Sciatic nerve (tissue), 2 donors: ENCODE data around the gene SUGCT. TPM values are rescaled to one million over a fixed set of nuclear protein-coding genes. Genes with fewer than 3 reads are reported as not detected.
"Not testable (repeated sequence)": the region's sequence is repeated elsewhere in the genome, so short reads cannot be mapped to it uniquely, and the experiment has no call there.

Source experiments
- ATAC-seq: fragments of 200-7000 bp; cut with Tn5 transposase; one replicate; pipeline ENCODE4 v1.9.1; 2020; ENCODE audit warnings: mild to moderate bottlenecking, moderate library complexity
- DNase-seq: peaks from one replicate; pipeline ENCODE4 v3.0.0-alpha.2; 2020; ENCODE audit warnings: low spot score
- intact Hi-C: fragments of 100-400 bp; cut with DNase I; formaldehyde crosslinking; loops from one replicate; pipeline ENCODE4 v1.14.2; 2022
- total RNA-seq: library from RNA; stranded (reverse); fragmentation: NEBNext Ultra II Directional; extraction: Animal tissue kit (Norgen Biotek cat#: 25700); gene quantifications from one replicate; pipeline ENCODE4 v1.2.1, GENCODE V29; 2021
- donor health status: DM: no; HTN: no; CAD: no.
- donor health status: DM: no; HTN: no; CAD: no.

SUGCT gene
- total RNA-seq, 1 donor from 2014 or later, result 7.2 TPM

GRCh38 chr7:40612298-40612697 is 477.5 kb downstream of the SUGCT start:
- intact Hi-C loops, result no loop called here
- DNase-seq (no peak), ATAC-seq (no peak)

- DNase-seq (no peak), ATAC-seq (no peak)
- intact Hi-C loops, result no loop called here
These were observed 484.8 kb downstream of the SUGCT start for GRCh38 chr7:40619647-40620046.

GRCh38 chr7:40621592-40621998 is 486.8 kb downstream of the SUGCT start:
- ATAC-seq (no peak), DNase-seq (no peak)
- intact Hi-C loops, result no loop called here

DNA sequence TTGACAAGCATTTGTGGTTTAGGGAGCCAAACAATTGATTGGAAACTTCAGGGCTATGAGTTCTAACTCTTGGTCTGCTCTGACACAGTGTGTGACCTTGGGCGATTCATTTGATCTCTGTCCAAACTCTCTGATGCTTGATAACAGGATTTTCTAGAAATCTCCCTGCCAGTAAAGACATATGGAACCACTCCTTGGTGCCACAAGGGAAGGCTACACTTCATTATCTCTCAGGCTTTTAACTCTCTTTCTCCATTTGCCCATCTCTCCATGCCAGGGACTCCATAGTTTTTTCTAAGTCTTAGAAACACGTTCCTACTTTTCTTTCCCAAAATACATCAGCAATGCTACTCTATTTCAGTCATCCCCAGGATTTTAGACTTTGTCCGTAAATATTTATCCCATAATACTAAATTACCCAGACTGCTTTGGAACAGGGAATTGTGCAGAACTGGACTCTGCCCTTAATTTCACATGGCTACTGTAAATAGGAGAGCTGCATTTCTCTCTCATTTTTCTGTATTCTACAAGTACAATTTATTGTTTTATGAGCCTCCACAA is 488.2 kb downstream of the SUGCT start:
- intact Hi-C loops, result no loop called here
- DNase-seq (no peak), ATAC-seq (no peak)

DNA sequence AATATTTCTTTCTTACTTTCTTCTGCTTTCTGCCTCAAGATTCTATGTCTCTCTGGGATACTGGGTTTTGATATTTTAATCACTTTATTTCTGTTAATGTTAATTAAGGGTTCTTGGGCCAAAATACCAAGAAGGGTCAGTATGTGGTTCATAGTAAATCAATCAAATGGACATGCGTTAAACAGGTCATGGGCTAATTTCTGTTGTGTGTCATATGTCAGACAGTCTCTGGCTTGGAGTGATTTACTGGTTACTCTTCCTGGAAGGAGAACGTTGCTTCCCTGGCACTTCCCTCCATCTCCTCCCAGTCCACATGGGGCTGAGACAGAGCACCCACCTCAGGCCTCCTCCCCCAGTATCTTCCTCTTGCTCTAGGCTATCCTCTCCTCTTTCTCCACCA is 489.1 kb downstream of the SUGCT start:
- intact Hi-C loops, result no loop called here
- DNase-seq (no peak), ATAC-seq (no peak)

GRCh38 chr7:40627361-40627760 is 492.6 kb downstream of the SUGCT start:
- DNase-seq, intact Hi-C loops, ATAC-seq: not testable (repeated sequence)

- no peak for ATAC-seq
- no peak for DNase-seq
- intact Hi-C loops, result no loop called here
These were observed 495.1 kb downstream of the SUGCT start for GRCh38 chr7:40629891-40630290.

- no peak for DNase-seq
- no peak for ATAC-seq
- intact Hi-C loops, result no loop called here
These were observed 499.3 kb downstream of the SUGCT start for GRCh38 chr7:40634118-40634517.

DNA sequence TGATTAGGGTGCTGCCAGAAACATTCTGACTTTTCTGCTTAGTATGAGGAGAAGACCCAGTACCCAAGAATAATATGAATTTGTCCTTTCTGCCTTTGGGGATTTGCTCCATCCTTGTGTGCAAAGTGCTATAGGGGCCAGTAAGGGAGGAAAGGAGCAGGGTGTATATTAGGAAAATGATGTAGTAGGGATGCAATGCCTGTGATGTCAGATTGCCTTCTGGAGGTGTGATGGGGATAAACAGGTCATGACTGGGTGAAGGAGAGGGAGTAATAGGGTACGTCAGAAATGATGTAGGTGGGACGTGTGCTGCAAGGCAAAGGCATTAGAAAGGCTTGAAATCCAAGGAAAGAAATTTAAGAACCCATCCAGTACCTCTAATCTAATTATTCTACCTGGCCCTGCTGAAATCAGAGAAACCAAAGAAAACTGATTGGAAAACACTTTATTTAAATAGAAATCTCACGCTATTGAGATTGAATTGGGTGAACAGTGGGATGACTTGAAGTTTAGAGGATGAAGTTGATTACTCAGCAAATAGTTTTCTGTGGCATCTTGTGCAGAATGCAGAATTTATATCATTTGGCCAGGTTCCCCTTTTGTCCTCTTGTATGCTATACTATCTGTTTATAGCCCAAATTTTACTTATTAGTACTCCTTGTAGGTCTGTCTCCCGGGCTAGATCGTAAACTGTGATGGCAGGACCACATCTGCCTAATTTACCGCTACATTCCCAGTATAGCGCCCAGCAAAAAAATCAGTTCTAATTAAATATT is 503.9 kb downstream of the SUGCT start:
- no peak for DNase-seq
- ATAC-seq, result no peak

GRCh38 chr7:40640566-40640965 is 505.8 kb downstream of the SUGCT start:
- ATAC-seq (no peak), DNase-seq (no peak)
- intact Hi-C loops, result no loop called here

More for the DNA sequence above, 503.9 kb downstream of the SUGCT start:
- intact Hi-C loops, result no loop called here

- no peak for DNase-seq
- no peak for ATAC-seq
- intact Hi-C loops, result no loop called here
These were observed 506.9 kb downstream of the SUGCT start for GRCh38 chr7:40641701-40642100.

DNA sequence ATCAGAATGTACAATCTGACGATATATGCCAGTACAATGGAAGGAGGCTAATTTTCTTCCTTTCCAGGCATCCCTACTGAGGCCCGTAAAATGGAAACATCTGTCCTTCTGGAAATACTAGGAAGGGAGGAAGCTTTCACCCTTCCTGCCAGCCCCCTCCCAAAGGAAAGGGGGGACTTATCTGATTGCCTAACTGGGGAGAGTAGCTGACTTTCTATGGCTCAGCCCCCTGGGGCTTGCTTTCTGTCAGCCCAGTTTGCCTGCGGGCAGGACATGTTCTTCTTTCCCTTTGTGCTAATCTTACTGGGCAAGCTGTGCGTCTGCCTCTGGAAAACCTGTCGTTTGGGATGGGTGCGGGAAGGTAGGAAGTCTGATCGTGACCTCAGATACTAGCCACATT is 508.9 kb downstream of the SUGCT start:
- DNase-seq (no peak), ATAC-seq (no peak)
- intact Hi-C loops, result no loop called here

DNA sequence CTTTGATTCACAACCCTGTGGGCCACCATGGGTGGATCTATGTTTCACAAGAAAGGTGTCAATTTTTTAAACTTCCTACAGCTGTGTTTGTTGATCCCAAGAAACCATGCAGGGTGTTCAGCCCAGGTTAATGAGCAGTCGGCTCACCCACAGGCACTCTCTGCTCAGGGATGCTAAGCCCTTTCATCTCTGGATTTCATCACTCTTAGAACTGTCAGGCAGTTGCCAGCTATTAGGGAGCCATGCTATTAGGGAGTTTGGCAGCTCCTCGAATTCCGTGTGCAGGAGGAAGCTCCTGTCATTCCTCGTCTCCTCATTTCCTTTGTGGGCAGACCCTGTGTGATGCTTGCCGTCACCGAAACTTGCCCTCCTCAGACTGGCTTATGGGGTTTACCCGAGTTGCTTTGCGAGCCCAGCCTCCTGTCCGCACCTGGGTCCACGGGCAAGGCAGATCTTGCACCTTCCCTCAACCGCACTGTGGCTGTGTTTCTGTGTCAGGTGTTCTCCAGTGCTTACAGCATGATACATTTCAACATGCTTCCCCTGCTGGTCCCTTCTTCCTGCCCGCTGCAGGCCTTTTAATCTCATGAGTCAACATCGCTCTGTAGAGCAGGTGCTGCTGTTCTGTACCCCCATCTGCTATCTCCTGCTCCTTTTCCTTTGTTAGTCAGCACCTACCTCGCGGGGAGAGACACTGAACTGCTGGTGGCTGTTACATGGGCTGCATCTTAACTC is 509.8 kb downstream of the SUGCT start:
- ATAC-seq (no peak), DNase-seq (no peak)
- intact Hi-C loops, result no loop called here

GRCh38 chr7:40645197-40645596 is 510.4 kb downstream of the SUGCT start:
- no peak for DNase-seq
- no peak for ATAC-seq
- intact Hi-C loops, result no loop called here

GRCh38 chr7:40646717-40647116 is 511.9 kb downstream of the SUGCT start:
- intact Hi-C loops, result no loop called here
- DNase-seq (no peak), ATAC-seq (no peak)

- intact Hi-C loops, result no loop called here
- no peak for ATAC-seq
- no peak for DNase-seq
These were observed 512.9 kb downstream of the SUGCT start for GRCh38 chr7:40647719-40648118.

- ATAC-seq, result no peak
- intact Hi-C loops, result no loop called here
- no peak for DNase-seq
These were observed 514.4 kb downstream of the SUGCT start for GRCh38 chr7:40649247-40649646.

DNA sequence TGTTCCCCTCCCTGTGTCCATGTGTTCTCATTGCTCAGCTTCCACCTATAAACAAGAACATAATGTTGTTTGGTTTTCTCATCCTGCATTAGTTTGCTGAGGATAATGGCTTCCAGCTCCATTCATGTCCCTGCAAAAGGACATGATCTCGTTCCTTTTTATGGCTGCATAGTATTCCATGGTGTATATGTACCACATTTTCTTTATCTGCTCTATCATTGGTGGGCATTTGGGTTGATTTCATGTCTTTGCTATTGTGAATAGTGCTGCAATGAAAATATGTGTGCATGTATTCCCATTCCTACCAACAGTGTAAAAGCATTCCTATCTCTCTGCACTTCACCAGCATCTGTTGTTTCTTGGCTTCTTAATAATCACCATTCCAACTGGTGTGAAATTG is 516.1 kb downstream of the SUGCT start:
- intact Hi-C loops, ATAC-seq, DNase-seq: not testable (repeated sequence)

- intact Hi-C loops, result no loop called here
- no peak for DNase-seq
- ATAC-seq, result no peak
These were observed 519.4 kb downstream of the SUGCT start for GRCh38 chr7:40654171-40654570.

DNA sequence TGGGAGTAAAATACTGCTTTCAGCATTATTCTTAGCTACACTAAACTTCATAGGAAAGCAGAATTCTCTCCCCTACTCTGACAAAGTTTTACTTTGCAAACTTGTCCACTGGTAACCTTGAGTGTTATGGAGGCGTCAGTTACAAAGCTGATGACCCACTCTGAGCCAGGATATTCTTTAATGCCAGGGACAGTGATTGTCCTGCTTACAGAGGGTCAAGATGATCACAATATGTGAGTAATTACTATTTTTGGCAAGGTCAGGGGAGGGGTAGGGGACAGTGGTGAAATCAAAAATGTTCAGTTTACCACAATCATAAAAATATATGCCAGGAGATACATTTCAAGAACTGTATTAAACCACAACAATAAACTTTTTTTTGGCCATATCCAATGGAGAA is 520.6 kb downstream of the SUGCT start:
- DNase-seq (no peak), ATAC-seq (no peak)

More for the DNA sequence above, 520.6 kb downstream of the SUGCT start:
- intact Hi-C loops, result no loop called here
